NCI-H2171 treated with DMSO at 0.1 percent for 48 hours (cell line): ENCODE measurements around the gene TRIP6.
"Not testable (repeated sequence)": the region's sequence is repeated elsewhere in the genome, so short reads cannot be mapped to it uniquely, and the experiment has no call there.

Experiments used
- DNase-seq: peaks from one replicate; lab custom pipeline; 2025; lab: John Stamatoyannopoulos, UW

The TRIP6 gene

GRCh38 chr7:100914208-100914878, 47.2 kb downstream of the TRIP6 start:
- no peak for DNase-seq

DNA sequence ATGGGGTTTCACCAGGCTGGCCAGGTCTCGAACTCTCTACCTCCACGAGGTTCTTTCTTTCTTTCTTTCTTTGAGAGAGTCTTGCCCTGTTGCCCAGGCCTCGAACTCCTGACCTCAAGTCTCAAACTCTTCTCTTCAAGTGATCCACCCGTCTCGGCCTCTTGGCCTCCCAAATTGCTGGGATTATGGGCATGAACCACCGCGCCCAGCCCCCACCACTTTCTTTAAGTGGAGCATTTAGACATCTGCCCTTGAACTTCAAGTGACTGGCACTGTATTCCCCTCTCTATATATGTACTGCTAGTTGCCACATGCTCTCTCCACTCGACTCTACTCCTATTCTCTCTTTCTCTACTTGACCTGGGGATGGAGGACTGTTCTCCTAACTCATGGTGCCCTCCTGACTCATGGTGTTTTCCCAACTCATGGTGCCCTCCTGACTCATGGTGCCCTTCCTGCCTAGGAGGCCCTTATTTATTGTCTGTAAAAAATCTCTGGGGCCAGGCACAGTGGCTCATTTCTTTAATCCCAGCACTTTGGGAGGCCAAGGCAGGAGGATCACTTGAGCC, 47.8 kb downstream of the TRIP6 start:
- DNase-seq: no peak

- DNase-seq: not testable (repeated sequence)
These were observed 52.1 kb downstream of the TRIP6 start for GRCh38 chr7:100919335-100919734.

DNA sequence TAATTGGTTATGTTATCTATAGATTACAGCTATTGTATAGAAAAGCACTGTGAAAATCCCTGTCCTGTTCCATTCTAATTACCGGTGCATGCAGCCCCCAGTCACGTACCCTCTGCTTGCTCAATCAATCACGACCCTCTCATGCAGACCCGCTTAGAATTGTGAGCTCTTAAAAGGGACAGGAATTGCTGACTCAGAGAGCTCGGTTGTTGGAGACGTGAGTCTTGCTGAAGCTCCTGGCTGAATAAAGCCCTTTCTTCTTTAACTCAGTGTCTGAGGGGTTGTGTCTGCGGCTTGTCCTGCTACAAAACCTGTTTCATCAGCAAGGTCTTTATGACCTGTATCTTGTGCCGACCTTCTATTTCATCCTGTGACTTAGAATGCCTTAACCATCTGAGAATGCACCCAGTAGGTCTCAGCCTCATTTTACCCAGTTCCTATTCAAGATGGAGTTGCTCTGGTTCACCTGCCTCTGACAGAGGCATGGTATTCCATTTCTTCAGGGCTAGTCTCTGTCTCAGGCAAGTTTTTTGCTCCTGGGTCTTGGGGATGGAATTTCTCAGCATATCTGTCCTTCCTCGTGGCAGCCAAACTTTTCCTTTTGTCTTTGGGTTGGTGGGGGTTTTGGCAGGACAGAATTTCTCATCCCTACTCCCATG, 52.7 kb downstream of the TRIP6 start:
- not testable (repeated sequence) for DNase-seq

- no peak for DNase-seq
These were observed 53.9 kb downstream of the TRIP6 start for GRCh38 chr7:100921039-100921438.
